Measurements from ENCODE around the gene GJC2.
A peak's percentile ranks its signal among the peaks of the same experiment; 100 is the strongest.
"Not testable (repeated sequence)": the region's sequence is repeated elsewhere in the genome, so short reads cannot be mapped to it uniquely, and the experiment has no call there.

Gene GJC2

GRCh38 chr1:228174482-228175315, 25.0 kb downstream of the GJC2 start:
- peak; percentile 64 for DNase-seq

- no peak for DNase-seq
Measured at GRCh38 chr1:228175316-228176023, 25.7 kb downstream of the GJC2 start.

- DNase-seq: no peak
Measured at GRCh38 chr1:228176024-228176395, 26.3 kb downstream of the GJC2 start.

- no peak for DNase-seq
Measured at GRCh38 chr1:228176461-228177182, 26.9 kb downstream of the GJC2 start.

GRCh38 chr1:228177183-228177475, 27.4 kb downstream of the GJC2 start:
- DNase-seq: no peak

- DNase-seq: no peak
Measured at GRCh38 chr1:228177721-228178710, 28.3 kb downstream of the GJC2 start.

- no peak for DNase-seq
Measured at GRCh38 chr1:228178737-228179684, 29.3 kb downstream of the GJC2 start.

- DNase-seq: no peak
Measured at GRCh38 chr1:228180271-228180958, 30.7 kb downstream of the GJC2 start.

GRCh38 chr1:228180959-228181644, 31.4 kb downstream of the GJC2 start:
- no peak for DNase-seq

GRCh38 chr1:228181645-228182034, 31.9 kb downstream of the GJC2 start:
- no peak for DNase-seq

- no peak for DNase-seq
Measured at GRCh38 chr1:228182296-228183030, 32.7 kb downstream of the GJC2 start.

- DNase-seq: no peak
Measured at GRCh38 chr1:228184152-228184551, 34.4 kb downstream of the GJC2 start.

GRCh38 chr1:228185641-228185965, 35.9 kb downstream of the GJC2 start:
- DNase-seq: no peak

- not testable (repeated sequence) for DNase-seq
Measured at GRCh38 chr1:228188249-228188648, 38.5 kb downstream of the GJC2 start.

GRCh38 chr1:228190182-228190581, 40.5 kb downstream of the GJC2 start:
- no peak for DNase-seq

- no peak for DNase-seq
Measured at GRCh38 chr1:228190778-228191177, 41.0 kb downstream of the GJC2 start.

- no peak for DNase-seq
Measured at GRCh38 chr1:228194436-228194835, 44.7 kb downstream of the GJC2 start.

- DNase-seq: no peak
Measured at GRCh38 chr1:228194921-228195812, 45.4 kb downstream of the GJC2 start.

All from NCI-H1048 (cell line).